ENCODE results near the gene ATP1B4. TPM values are rescaled to one million over a fixed set of nuclear protein-coding genes. Genes with fewer than 3 reads are reported as not detected.

Gene ATP1B4
- total and polyA plus RNA-seq, 10 of the 15 experiments (the other 5 are each of a cell fraction or from before 2014, with no cell fraction given) = not detected

- H3K9me3 ChIP-seq (replicated peaks; ENCODE audit: control insufficient read depth, insufficient read depth, low read length) = no peaks in the 10 kb centered on the region
- ChIA-PET SMC1A (ENCODE audit: uncharacterized antibody, unreplicated experiment) (no interaction called here), RAD21 (ENCODE audit: unreplicated experiment) (no interaction called here), POLR2A (no interaction called here), CTCF (no interaction called here)
- H4K20me1 ChIP-seq (ENCODE audit: control insufficient read depth, insufficient read depth) = no peaks in the 10 kb centered on the region
- BruUV-seq (replicated peaks) = no TSS peak
- DNase-seq (ENCODE audit: low read depth, low spot score) = no peak
- H3K4me3 ChIP-seq = no peak overlapping the region
- H3K4me2 ChIP-seq (ENCODE audit: control insufficient read depth, insufficient read depth) = no peak overlapping the region
- no peak overlapping the region for H2AFZ ChIP-seq (ENCODE audit: control insufficient read depth, low read depth, low read length)
- no peak overlapping the region for H3K27ac ChIP-seq (ENCODE audit: control insufficient read depth, insufficient read depth)
- no peaks in the 10 kb centered on the region for H3K4me1 ChIP-seq (ENCODE audit: control insufficient read depth, insufficient read depth, low read length)
- no peaks in the 10 kb centered on the region for H3K27me3 ChIP-seq (replicated peaks in 1 of 2; ENCODE audit: control insufficient read depth in 2 of 2, insufficient read depth in 2 of 2, low read length in 1 of 2)
- in situ Hi-C loops (cut with MboI) (no loop called here), intact Hi-C loops (cut with micrococcal nuclease; ENCODE audit: unreplicated experiment) (no loop called here)
- 36% methylated on average over 6 of the region's 6 CpGs for WGBS (ENCODE audit: insufficient coverage, insufficient replicate concordance, low lambda C conversion rate, missing lambda C conversion rate)
- no peaks in the 10 kb centered on the region for H3K36me3 ChIP-seq (ENCODE audit: control insufficient read depth in 2 of 2, insufficient read depth in 2 of 2, low read length in 1 of 2)
- H3K9ac ChIP-seq (ENCODE audit: control insufficient read depth, insufficient read depth, low read length) = no peak overlapping the region
- no peak for TF ChIP-seq REST (IDR thresholded peaks at IDR 0.05; ENCODE audit: low read depth, low read length)
- no peaks in the 10 kb centered on the region for H3K79me2 ChIP-seq (ENCODE audit: control insufficient read depth, insufficient read depth, low read length)
- FAIRE-seq = no peak
- ATAC-seq = no peak
Observed at GRCh38 chrX:120372667-120373370, 10.9 kb downstream of the ATP1B4 start.

DNA sequence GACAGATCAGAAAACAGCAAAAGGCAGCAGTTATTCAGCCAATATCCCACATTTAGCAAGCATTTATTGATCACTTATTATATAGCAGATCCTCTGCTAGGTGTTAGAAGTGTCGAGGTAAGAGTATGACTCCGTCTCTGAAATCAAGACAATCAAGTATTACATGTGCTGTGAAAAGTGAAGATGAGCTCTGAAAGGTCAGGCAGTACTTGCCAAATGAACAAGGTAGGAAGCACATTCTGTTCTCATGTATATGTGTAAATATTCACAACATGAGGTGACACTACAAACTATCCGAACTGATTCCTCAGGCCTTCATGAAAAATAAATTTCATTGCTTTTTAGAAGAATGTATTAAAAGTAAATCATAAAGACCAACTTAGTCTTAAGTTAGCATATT is 15.3 kb downstream of the ATP1B4 start:
- WGBS (ENCODE audit: insufficient coverage, insufficient replicate concordance, low lambda C conversion rate, missing lambda C conversion rate) = 1% methylated on average over 3 of the region's 3 CpGs
- ChIA-PET RAD21 (ENCODE audit: unreplicated experiment) (no interaction called here), CTCF (interaction anchor here (1.8 kb wide), 1 partner anchor 13 kb away, joined by 9 read pairs; no protein-coding TSS in a partner anchor), POLR2A (no interaction called here), SMC1A (ENCODE audit: uncharacterized antibody, unreplicated experiment) (interaction anchor here (1.1 to 1.3 kb wide), 2 partner anchors 12 to 72 kb away, joined by 3 to 5 read pairs; no protein-coding TSS in a partner anchor)
- Histone ChIP-seq H3K4me1 (ENCODE audit: control insufficient read depth, insufficient read depth, low read length) (no peaks in the 10 kb centered on the region), H3K4me3 (no peak overlapping the region), H4K20me1 (ENCODE audit: control insufficient read depth, insufficient read depth) (no peaks in the 10 kb centered on the region), H3K36me3 (ENCODE audit: control insufficient read depth in 2 of 2, insufficient read depth in 2 of 2, low read length in 1 of 2) (no peaks in the 10 kb centered on the region), H3K9ac (ENCODE audit: control insufficient read depth, insufficient read depth, low read length) (no peak overlapping the region), H3K79me2 (ENCODE audit: control insufficient read depth, insufficient read depth, low read length) (no peaks in the 10 kb centered on the region), H2AFZ (ENCODE audit: control insufficient read depth, low read depth, low read length) (no peak overlapping the region), H3K4me2 (ENCODE audit: control insufficient read depth, insufficient read depth) (no peak overlapping the region), H3K27me3 (replicated peaks in 1 of 2; ENCODE audit: control insufficient read depth in 2 of 2, insufficient read depth in 2 of 2, low read length in 1 of 2) (no peaks in the 10 kb centered on the region; a peak in 1 of 4 replicates), H3K27ac (ENCODE audit: control insufficient read depth, insufficient read depth) (no peak overlapping the region), H3K9me3 (replicated peaks; ENCODE audit: control insufficient read depth, insufficient read depth, low read length) (no peaks in the 10 kb centered on the region)
- FAIRE-seq (no peak), ATAC-seq (no peak), DNase-seq (ENCODE audit: low read depth, low spot score) (no peak)
- intact Hi-C loops (cut with micrococcal nuclease; ENCODE audit: unreplicated experiment) (no loop called here), in situ Hi-C loops (cut with MboI) (no loop called here)
- BruUV-seq (replicated peaks) = no TSS peak
- TF ChIP-seq ATF7 (IDR thresholded peaks at IDR 0.05; ENCODE audit: low read depth) (no peak), SMAD5 (IDR thresholded peaks at IDR 0.05; ENCODE audit: low read depth) (no peak), FOS (IDR thresholded peaks at IDR 0.05; ENCODE audit: borderline replicate concordance, extremely low read depth, insufficient read length) (no peak), MYC (IDR thresholded peaks at IDR 0.05; ENCODE audit: insufficient read depth, insufficient read length, insufficient replicate concordance, low read length, severe bottlenecking) (no peak), PAX5 (IDR thresholded peaks at IDR 0.05; ENCODE audit: borderline replicate concordance, low read depth, low read length) (no peak)
